Endothelial cell (in vitro differentiated cells): ENCODE measurements around the gene SHQ1. TPM values are rescaled to one million over a fixed set of nuclear protein-coding genes. Genes with fewer than 3 reads are reported as not detected.
"Not testable (repeated sequence)": the region's sequence is repeated elsewhere in the genome, so short reads cannot be mapped to it uniquely, and the experiment has no call there.

ENCODE experiments used
- DNase-seq: peaks from one replicate; pipeline ENCODE4 v3.0.0; 2021; ENCODE audit warnings: low spot score
- H3K27ac Mint-ChIP-seq: one replicate; pipeline ENCODE4 v1.8.0; 2021; ENCODE audit warnings: mixed read lengths, inconsistent platforms; ENCODE audit not compliant: unreplicated experiment
- H3K27me3 Mint-ChIP-seq: one replicate; pipeline ENCODE4 v1.8.0; 2021; ENCODE audit warnings: mild to moderate bottlenecking, moderate library complexity, mixed read lengths, inconsistent platforms; ENCODE audit not compliant: unreplicated experiment
- H3K36me3 Mint-ChIP-seq: one replicate; pipeline ENCODE4 v1.8.0; 2021; ENCODE audit warnings: mild to moderate bottlenecking, low read depth, mixed read lengths, inconsistent platforms; ENCODE audit not compliant: unreplicated experiment
- H3K4me1 Mint-ChIP-seq: one replicate; pipeline ENCODE4 v1.8.0; 2021; ENCODE audit warnings: mild to moderate bottlenecking, mixed read lengths, inconsistent platforms; ENCODE audit not compliant: unreplicated experiment
- H3K4me3 Mint-ChIP-seq: one replicate; pipeline ENCODE4 v1.8.0; 2021; ENCODE audit warnings: mild to moderate bottlenecking, mixed read lengths, inconsistent platforms; ENCODE audit not compliant: unreplicated experiment
- H3K9me3 Mint-ChIP-seq: one replicate; pipeline ENCODE4 v1.8.0; 2021; ENCODE audit warnings: mixed read lengths, inconsistent platforms; ENCODE audit not compliant: unreplicated experiment
- CTCF ChIP-seq: fragments of 200-600 bp; sonication (generic); IDR thresholded peaks from one replicate; pipeline ENCODE4 v1.5.0; 2021; ENCODE audit warnings: antibody characterized with exemption; ENCODE audit not compliant: unreplicated experiment
- total RNA-seq: library from RNA; stranded (reverse); fragmentation: NEBNext Ultra II Directional; extraction: Animal tissue kit (Norgen Biotek cat#: 25700); gene quantifications from one replicate; pipeline ENCODE4 v1.2.1, GENCODE V29; 2021; ENCODE audit not compliant: unreplicated experiment

The SHQ1 gene
- total RNA-seq, 1 donor from 2014 or later = 26.9 TPM

- Mint-ChIP-seq H3K27ac (no peak overlapping the region), H3K4me1 (peaks cover 23% of the 10 kb centered on the region), H3K27me3 (peaks cover 8% of the 10 kb centered on the region), H3K36me3 (no peaks in the 10 kb centered on the region), H3K4me3 (no peak overlapping the region), H3K9me3 (peaks cover 4% of the 10 kb centered on the region)
- no peak for DNase-seq
- no peak for TF ChIP-seq CTCF
These were observed 125.1 kb downstream of the SHQ1 start for GRCh38 chr3:72722930-72723726.

GRCh38 chr3:72721683-72722381 lies 126.4 kb downstream of the SHQ1 start:
- Mint-ChIP-seq H3K4me1 (peaks cover 11% of the 10 kb centered on the region), H3K9me3 (peaks cover 4% of the 10 kb centered on the region), H3K27ac (no peak overlapping the region), H3K36me3 (no peaks in the 10 kb centered on the region), H3K4me3 (no peak overlapping the region), H3K27me3 (peaks cover 7% of the 10 kb centered on the region)
- no peak for DNase-seq
- TF ChIP-seq CTCF = no peak

GRCh38 chr3:72720566-72720965 lies 127.7 kb downstream of the SHQ1 start:
- DNase-seq = no peak
- no peak overlapping the region for H3K4me3 Mint-ChIP-seq
- no peak overlapping the region for H3K27ac Mint-ChIP-seq
- peaks cover 7% of the 10 kb centered on the region for H3K27me3 Mint-ChIP-seq
- H3K4me1 Mint-ChIP-seq = peaks cover 11% of the 10 kb centered on the region
- peaks cover 4% of the 10 kb centered on the region for H3K9me3 Mint-ChIP-seq
- peaks cover 5% of the 10 kb centered on the region for H3K36me3 Mint-ChIP-seq
- TF ChIP-seq CTCF = no peak

GRCh38 chr3:72719137-72719536 lies 129.1 kb downstream of the SHQ1 start:
- peaks cover 11% of the 10 kb centered on the region for H3K4me1 Mint-ChIP-seq
- peaks cover 11% of the 10 kb centered on the region for H3K36me3 Mint-ChIP-seq
- H3K4me3 Mint-ChIP-seq = no peak overlapping the region
- TF ChIP-seq CTCF = no peak
- H3K27me3 Mint-ChIP-seq = peaks cover 7% of the 10 kb centered on the region
- H3K27ac Mint-ChIP-seq = no peak overlapping the region
- no peak for DNase-seq
- H3K9me3 Mint-ChIP-seq = peaks cover 4% of the 10 kb centered on the region

- H3K4me1 Mint-ChIP-seq, H3K9me3 Mint-ChIP-seq, H3K4me3 Mint-ChIP-seq, H3K27me3 Mint-ChIP-seq, DNase-seq, H3K27ac Mint-ChIP-seq: not testable (repeated sequence)
- peaks cover 11% of the 10 kb centered on the region for H3K36me3 Mint-ChIP-seq
These were observed 134.1 kb downstream of the SHQ1 start for GRCh38 chr3:72714135-72714534.

- not testable (repeated sequence) for DNase-seq, H3K36me3 Mint-ChIP-seq, H3K9me3 Mint-ChIP-seq, H3K27ac Mint-ChIP-seq, H3K27me3 Mint-ChIP-seq, H3K4me1 Mint-ChIP-seq, H3K4me3 Mint-ChIP-seq
These were observed 137.8 kb downstream of the SHQ1 start for GRCh38 chr3:72710471-72710870.
